Hematopoietic multipotent progenitor cell treated with erythropoietin and hydrocortisone succinate and interleukin-3 and kit ligand, for 15 days (in vitro differentiated cells): ENCODE results near the gene KRT83.
"Not testable (repeated sequence)": the region's sequence is repeated elsewhere in the genome, so short reads cannot be mapped to it uniquely, and the experiment has no call there.

Experiments
- DNase-seq: peaks from one replicate; pipeline ENCODE4 v3.0.0-alpha.2; 2015; ENCODE audit warnings: low spot score

Gene KRT83

DNA sequence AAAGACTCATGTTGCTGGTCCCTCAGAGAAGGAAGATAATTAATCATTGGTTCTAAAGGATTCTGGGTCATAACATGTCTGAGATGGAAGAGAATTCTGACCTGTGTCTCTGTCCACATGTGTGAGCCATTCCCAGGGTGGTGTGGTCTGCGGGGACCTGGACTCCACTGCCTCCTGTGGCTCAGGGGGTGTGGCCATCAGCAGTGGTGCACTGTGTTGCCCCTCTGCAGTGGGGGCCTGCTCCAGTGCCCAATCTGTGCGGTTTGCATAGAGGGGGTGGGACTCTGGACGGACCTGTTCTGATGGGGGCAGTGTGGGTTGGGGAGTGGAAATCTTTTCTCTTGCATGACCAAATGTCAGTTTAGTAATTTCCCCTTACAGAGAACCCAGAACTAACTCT lies 32.6 kb upstream of the KRT83 start:
- DNase-seq, result no peak

DNA sequence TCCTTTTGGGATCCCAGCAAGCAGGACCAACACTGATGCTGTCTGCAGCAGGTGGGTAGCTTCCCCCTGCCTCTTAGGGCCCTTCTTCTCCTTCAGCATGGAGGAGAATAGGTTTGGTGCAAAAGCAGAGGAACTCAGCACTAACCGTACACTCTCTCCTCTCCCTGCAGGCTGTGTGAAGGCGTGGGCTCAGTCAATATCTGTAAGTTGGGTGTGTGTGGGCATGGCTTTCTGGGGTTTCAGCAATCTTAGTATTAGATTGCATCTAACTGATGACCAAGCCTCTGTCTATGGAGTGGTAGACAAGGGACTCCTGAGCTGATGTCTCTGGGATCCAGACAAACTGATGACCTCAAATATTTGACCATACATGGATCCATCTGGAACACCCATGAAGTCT lies 31.8 kb upstream of the KRT83 start:
- no peak for DNase-seq

DNA sequence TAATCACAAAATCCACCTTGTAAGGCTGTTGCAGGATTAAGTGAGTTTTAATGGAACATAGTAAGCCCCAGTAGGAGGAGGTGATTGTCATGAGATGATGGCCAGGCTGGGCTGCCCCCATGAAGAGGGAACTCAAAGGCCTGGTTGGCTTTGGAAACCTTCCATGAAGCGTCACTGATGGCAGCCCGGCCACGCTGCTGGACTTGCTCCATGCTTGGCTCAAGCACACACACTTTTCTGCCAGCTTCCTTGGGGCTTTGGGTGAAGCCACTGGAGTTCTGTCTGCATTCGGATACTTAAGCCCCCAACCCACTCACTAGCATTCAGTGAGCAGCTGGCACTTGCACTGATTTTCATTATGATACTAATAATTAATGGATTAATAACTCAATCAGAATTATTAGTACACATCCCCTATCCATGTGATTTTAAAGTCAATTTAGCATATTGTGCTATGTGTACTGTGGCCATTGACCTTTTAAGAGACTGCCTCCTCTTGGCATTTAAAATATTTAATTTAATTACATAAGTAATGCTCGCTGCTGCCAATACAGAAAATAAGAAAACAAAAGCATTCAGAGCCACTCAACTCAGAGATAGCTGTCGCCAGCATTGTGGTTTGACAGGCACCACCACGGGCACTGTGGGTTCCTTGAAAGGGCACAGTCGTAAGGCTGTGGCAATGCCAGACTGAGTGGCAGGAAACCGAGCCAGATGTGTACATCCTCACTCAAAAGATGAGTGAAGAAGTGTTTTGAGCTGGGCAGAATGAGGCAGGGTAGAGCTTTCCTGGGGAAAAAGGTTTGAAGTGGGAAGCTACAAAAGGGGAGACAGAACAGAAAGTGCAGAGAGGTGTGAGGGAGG lies 30.2 kb upstream of the KRT83 start:
- DNase-seq, result no peak

DNA sequence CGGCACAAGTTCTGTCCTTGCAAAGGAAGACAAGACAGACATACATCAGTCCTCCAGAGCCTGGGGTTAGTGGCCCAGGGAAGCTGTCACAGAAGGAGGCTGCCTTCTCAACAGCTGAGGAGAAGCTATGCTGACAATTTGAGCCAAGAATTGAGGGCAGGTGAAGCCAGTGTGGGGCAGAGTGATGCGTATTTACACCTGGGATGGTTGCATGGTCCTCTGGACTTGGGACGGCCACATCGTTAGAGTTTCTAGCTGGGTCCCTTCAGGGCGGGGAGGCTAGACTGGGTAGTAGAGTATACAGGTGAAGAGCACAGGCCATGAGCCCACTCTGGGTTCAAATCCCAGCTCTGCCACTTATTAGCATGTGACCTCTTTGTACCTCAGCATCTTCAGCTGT lies 29.6 kb upstream of the KRT83 start:
- DNase-seq, result no peak

DNA sequence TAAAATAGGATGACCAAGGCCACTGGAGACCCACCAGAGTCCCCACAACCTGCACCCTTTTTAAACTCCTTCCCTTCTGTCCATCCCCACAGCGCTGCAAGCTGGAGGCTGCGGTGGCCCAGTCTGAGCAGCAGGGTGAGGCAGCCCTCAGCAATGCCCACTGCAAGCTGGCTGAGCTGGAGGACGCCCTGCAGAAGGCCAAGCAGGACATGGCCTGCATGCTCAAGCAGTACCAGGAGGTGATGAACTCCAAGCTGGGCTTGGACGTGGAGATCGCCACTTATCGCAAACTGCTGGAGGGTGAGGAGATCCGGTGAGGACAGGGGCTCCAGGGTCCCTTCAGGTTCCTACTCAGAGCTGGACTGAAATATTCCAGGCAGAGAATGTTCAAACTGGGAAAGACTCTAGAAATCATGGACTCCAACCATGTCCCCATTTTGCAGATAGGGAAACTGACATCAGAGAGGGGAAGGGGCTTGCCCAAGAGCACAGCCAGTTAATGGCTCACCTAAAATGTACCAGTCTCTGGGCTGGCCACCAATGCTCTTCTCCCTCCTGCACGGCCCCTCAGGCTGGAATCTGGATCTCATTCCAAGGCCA lies 28.9 kb upstream of the KRT83 start:
- no peak for DNase-seq

DNA sequence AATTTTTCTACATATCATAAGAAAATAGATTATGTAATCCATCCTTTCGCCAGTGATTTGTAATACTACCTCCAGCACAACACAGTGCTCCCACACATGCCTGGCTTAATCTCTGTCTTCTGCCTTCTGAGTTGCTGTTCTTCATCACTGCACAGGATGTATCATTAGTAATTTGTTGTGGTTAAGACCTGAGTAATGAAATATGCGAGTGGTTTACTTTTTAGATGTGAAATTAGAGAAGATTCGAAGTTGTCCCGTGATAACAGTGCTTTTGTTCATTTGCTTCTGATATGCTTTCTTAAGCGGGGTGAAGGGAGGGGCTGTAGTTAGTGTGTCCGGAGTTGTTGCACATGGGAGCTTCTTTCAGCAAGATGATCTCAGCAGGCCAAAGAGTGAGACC lies 28.0 kb upstream of the KRT83 start:
- DNase-seq, result no peak

DNA sequence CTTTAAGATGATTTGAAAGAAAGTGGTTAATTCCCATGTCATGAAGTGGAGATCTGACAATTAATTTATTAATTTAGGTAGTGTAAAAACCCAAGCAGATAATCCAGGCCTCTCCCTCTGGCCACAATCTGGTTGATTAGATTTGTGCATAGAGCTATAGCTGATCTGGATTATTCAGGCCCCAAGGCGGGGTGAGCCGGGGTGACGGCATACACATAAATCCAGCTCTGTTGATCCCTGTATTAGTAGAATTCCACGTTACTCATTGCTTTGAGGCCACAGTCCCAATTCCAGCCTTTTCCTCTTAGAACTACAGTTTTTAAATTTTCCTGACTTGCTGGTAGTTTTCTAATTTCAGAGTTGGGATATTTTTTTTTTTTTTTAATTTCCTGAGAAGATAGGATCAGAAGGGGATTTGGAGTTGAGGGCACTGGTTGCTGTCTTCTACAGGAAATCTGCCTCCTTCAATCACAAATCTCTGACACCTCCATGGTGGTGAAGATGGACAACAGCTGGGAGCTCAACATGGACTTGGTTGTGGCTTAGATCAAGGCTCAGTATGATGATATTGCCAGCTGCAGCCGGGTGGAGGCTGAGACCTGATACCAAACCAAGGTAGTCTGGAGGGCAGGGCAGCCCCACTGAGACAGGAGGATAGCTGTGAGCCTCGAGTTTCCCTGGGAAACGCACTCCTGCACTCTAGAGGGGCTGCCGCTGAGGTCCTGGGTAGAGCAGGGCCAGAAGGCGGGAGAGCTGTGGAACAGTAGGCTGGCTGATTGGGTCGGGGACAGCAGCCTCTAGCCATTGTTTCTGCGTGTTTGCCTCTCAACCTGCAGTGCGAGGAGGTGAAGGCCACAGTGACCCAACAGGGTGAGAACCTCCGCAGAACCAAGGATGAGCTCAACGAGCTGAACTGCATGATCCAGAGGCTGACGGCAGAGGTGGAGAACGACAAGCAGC lies 26.6 kb upstream of the KRT83 start:
- no peak for DNase-seq

DNA sequence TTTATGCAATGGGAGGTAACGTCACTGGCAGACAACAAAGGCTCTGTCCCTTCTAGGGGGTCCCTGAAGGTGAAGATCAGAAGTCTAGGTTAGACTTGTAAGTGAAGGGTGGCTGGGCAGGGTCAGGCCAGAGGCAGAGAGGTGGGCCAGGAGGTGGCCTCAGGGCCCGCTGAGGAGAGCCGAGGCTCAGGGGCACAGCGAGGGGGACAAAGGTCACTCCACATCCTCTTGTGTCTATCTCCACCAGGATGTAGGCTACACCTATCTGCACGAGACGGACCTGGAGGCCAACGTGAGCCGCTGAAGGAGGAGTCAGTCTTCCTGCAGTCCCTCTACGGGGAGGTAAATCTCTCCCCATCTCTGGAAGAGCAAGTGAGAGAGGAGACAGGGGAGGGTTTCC lies 25.8 kb upstream of the KRT83 start:
- DNase-seq, result no peak

DNA sequence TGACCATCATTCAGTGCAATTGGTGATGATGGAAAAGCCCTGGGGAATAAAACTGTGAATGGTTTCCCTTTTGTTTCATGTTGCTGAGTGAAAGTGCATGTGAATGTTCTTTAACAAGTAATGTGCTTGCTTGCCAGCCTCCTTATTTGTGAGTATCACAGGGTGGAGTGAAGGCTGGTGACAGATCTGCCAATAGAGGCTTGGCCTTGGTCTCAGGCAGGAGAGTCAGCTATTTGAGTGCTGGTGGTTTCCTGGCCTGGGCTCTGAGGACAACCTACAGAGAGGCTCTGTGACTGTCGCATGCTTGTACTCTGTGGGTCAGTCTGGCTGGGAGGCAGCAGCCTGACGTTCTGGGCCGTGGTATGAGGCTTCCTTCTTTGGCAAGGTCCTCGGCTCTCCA lies 25.4 kb upstream of the KRT83 start:
- DNase-seq, result no peak

DNA sequence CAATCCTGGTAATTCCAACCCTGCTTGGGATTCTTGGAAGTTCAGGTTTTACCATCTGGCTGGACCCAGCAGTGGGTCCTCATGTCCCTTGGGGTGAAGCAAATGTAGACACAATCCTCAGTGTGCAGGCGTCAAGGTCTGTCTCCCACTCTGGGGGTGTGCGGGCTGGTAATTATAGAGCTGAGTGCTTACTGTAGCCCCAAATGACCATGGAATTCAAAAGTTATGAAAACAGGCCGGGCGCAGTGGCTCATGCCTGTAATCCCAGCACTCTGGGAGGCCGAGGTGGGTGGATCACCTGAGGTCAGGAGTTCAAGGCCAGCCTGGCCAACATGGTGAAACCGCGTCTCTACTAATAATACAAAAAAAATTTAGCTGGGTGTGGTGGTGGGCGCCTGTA lies 23.8 kb upstream of the KRT83 start:
- not testable (repeated sequence) for DNase-seq

DNA sequence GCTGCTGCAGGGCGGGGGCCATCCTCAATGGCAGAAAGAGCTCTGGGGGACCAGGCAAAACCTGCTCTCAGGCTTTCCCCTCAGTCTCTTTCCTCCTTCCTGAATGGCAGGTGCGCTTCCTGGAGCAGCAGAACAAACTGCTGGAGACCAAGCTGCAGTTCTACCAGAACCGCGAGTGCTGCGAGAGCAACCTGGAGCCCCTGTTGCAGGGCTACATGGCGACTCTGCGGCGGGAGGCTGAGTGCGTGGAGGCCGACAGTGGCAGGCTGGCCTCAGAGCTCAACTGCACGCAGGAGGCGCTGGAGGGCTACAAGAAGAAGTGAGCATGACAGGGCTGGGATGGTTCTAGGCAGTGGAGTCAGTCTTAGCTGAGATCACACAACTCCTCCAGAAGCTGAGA lies 22.9 kb upstream of the KRT83 start:
- DNase-seq, result no peak

DNA sequence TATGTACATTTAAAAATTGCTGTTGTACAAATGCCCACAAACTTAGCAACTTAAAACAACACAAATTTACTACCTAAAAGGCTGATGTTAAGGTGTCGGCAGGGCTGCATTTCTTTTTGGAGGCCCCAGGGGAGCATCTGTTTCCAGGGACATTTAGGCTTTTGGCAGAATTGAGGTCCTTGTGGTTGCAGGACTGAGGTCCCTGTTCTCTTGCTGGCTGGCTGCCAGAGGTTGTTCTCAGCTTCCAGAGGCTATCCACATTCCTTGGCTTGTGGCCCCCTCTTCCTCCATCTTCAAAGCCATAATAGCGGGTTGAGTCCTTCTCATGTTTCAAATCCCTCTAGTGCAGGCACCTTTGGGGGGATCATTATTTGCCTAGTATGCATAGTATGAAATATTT lies 22.4 kb upstream of the KRT83 start:
- no peak for DNase-seq

DNA sequence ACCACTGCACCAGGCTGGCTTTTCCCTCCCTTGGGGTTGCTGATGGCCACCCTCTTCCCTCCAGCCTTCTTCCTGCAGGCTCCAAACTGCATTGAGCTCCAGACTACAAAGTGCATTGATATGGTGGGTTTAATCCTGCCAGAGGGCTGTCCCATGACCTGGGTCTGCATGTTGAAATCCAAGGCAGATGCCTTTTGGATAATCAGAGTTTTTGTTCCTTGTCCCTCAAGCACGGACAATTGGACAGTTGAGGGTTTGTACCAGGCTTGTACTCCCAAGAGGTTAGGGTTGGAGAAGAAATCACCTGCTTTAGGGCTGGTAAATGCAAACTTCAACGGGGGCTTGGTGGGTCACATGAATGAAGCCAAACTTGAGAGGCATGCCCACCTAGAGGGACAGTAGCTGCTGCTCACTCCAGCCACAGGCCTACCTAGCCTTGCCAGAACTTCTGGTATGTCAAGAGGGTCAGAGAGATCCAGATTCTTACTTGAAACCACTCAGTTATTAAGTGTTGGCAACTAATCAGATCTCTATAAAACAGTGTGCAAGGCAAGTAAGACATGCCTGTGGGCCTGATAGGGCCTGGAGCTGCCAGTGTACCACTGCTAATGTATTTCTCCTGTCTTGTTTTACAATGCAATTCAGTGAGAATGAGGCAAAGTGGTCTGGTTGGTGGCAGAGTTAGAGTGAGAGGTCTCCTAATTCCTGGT lies 21.7 kb upstream of the KRT83 start:
- no peak for DNase-seq

DNA sequence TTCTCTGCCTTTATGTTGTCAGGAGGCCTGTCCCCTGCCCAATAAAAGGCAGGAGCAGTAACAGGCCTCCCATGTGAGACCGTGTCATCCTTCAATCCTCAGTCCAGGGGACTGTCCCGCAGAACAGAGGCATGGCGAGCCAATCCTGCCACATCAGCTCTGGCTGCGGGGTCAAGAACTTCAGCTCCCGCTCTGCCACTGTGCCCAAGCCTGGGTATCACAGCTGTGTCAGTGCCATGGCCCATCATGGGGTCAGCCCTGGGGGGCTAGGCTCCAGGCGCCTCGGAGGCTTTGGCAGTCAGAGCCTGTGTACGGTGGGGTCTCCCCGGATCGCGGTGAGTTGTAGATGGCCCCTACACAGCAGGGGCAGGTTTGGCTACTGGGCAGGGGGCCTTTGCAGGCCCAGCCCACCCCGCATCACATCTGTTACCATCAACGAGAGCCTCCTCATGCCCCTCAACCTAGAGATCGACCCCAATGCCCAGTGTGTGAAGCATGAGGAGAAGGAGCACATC lies 19.9 kb upstream of the KRT83 start:
- DNase-seq, result no peak

DNA sequence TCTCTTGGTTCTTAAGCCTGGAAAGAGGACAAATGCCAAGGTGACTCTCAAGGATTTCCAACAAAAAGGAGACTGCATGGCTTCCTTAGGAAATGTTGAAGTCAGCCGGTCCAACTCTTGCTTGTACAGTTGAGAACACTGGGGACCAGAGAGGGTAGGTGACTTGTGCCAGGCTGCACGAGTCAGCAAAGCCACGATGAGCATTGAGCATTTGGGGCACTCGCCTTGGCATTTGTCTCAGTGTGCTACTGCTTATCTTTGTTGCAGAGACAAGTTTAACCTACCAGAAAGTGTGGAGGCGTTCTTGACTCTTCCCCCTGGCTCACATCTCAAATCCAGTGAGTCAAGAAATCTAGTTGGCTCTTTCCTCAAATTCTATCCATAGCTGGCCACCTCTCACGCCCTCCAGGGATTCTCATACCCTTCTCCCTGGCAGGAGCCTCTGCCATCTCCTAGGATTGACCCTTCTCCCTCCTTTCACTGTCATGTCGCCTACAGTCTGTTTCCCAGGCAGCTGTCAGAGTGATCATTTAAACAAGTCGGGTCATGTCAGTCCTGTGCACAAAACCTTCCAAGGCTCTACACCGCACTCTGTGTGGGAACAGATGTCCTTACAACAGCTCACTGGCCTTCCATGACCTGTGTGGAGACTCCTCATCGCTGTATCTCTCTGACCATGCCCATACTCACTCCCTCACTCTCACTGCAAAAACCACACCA lies 17.2 kb upstream of the KRT83 start:
- DNase-seq, result no peak

DNA sequence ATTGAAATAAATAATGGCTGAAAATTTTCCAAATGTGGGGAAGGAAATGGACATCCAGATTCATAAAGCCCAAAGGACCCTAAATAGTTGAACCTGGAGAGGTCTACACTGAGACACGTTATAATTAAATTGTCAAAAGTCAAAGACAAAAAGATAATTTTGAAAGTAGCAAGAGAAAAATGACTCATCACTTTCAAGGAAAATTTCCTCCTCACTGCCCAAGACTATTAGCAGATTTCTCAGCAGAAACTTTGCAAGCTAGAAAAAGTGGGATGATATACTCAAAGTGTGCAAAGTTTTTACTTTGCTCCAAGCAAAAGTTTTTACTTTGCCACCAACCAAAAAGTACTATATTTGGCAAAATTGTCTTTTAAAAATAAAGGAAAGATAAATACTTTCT lies 15.9 kb upstream of the KRT83 start:
- no peak for DNase-seq

DNA sequence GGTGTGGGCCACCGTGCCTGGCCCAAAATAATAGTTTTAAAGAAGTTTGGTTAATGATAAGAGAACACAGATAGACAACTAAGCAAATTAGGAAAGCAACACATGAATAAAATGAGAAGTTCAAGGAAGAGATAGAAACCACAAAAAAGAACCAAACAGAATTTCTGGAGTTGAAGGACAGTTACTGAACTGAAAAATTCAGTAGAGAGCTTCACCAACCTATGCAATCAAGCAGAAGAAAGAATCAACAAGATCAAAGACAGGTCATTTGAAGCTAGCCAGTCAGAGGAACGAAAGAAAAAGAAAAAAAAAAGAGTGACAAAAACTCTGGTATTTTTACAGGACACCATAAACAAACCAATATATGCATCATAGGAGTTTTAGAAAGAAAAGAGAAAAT lies 15.4 kb upstream of the KRT83 start:
- DNase-seq, result no peak

DNA sequence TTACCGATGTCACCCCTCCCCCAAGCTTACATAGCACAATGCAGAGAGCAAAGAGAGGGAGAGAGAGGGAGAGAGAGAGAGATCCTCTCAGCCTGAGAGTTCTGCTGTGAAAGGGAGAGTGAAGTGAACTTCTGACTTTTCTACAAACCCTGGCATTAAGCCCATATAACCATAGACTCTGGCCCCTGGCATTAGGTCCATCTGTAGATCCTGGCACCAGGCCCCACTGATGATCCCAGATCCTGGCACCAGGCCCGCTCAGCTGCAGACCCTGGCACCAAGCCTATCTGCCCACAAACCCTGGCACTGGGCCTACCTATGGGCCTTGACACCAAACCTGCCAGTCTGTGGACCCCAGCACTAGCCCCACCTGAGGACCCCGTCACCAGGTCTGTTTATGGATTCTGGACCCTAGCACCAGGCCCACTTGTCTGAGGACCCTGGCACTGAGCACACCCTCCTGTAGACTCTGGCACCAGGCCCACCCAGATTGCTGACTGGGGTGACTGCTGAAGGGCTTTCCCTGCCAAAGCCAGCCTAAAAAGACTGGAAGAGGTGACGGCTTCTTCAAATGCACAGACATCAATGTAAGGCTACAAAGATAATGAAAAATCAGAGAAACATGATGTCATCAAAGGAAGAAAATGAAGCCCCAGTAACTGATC lies 14.5 kb upstream of the KRT83 start:
- no peak for DNase-seq

DNA sequence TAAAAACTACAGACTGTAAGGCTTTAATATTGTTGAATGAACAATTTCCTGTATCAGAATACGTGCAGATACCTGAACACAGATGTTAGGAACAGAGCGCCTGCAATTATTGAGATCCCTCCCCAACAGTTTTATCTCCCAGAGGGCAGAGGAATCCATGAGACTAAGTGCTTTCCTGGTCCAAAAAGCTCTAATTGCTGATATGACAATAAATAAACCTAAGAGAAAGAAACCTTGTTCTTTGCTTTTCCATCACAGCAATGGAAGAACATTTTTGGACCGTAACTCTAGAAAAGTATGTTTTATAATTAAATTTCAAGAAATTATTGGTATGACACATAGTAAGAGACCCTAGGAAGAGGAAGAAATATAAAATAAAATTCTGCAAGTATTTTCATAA lies 13.0 kb upstream of the KRT83 start:
- no peak for DNase-seq

DNA sequence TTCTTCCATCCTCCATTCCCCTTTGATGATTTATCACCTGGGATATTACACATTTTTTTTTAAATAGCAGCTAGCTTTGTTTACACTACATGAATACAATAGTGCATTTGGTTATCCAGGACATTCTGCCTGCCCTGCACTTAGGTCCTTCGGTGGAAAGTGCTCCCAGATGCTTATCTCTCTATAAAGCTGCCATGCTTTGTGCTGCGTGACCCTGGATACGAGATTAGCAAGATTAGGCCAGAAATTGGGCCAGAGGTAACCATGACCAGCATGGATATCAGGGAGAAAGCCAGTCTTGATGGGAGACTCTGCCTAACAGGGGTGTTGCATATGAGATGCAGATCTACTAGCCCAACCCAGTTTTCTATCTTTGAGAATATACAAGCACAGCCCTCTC lies 12.1 kb upstream of the KRT83 start:
- DNase-seq, result no peak

DNA sequence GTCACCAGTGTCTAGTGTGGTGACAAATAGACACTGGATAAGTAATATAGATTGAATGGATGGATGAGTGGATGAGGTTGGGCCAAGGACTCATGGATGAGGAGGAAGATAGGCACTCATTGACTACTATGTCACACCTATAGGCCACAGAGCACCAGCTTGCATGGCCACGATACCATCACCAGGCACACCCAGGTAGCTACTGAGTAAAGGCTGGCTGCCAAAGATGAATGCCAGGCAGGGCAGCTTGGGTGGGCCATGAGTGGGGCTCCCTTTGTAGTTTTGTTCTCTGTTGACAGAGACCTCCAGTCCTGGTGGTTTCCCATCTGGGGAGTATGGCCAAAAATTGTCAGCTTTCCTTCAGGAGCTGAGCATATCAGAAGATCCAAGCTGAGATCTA lies 11.2 kb upstream of the KRT83 start:
- no peak for DNase-seq
